ENCODE data around the gene CHRNA1. TPM values are rescaled to one million over a fixed set of nuclear protein-coding genes. Genes with fewer than 3 reads are reported as not detected.

The CHRNA1 gene
- total and polyA plus RNA-seq, 4 donors: not detected

DNA sequence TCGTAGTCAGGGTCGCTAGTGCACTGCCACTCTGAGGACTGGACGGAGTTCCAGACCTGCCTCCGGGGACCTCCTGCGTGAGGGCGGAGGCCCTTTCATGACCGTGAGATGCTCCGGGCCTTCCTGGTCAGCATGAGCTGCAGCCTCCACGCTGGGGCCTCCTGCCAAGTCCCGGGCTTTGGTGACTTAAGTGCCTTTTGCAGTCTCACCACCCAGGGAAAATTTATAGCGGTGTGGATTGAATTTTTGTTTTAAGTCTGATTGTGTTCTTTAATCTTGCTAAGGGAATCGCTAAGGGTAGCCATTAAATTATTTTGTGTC lies 33.6 kb downstream of the CHRNA1 start:
- Histone ChIP-seq H3K27me3 (ENCODE audit: control insufficient read depth in 4 of 4, insufficient read depth in 4 of 4, low read length in 3 of 4) (peaks cover 4 to 12% (median 9%) of the 10 kb centered on the region in 4 donors), H3K36me3 (ENCODE audit: control insufficient read depth in 4 of 4, insufficient read depth in 3 of 4, low read depth in 1 of 4, low read length in 3 of 4) (no peaks in the 10 kb centered on the region), H3K4me1 (ENCODE audit: control insufficient read depth in 4 of 4, insufficient read depth in 4 of 4, low read length in 3 of 4) (peaks cover 5 to 7% (median 6%) of the 10 kb centered on the region in 4 donors), H3K9ac (ENCODE audit: low read depth in 1 of 2, low read length in 2 of 2) (no peak overlapping the region), H3K27ac (ENCODE audit: low read depth in 1 of 2, low read length in 2 of 2) (no peak overlapping the region), H3K4me3 (ENCODE audit: low read depth in 1 of 3, low read length in 3 of 3) (no peak overlapping the region), H3K9me3 (ENCODE audit: control insufficient read depth in 4 of 4, low read length in 3 of 4) (no peaks in the 10 kb centered on the region)
- DNase-seq (ENCODE audit: low spot score): no peak
- no peak for TF ChIP-seq EGR1 (IDR thresholded peaks at IDR 0.05; ENCODE audit: low read depth in 2 of 2)
- no peak for TF ChIP-seq GABPA (IDR thresholded peaks at IDR 0.05 in 1 of 2, conservative IDR thresholded peaks at IDR 0.05 in 1 of 2)
- TF ChIP-seq, protein P1, sequence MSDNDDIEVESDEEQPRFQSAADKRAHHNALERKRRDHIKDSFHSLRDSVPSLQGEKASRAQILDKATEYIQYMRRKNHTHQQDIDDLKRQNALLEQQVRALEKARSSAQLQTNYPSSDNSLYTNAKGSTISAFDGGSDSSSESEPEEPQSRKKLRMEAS (IDR thresholded peaks at IDR 0.05): no peak
- no peak for TF ChIP-seq FOXA1 (IDR thresholded peaks at IDR 0.05)
- TF ChIP-seq SP1 (IDR thresholded peaks at IDR 0.05): no peak
- no peak for TF ChIP-seq YY1 (IDR thresholded peaks at IDR 0.05)
- TF ChIP-seq, protein P2, sequence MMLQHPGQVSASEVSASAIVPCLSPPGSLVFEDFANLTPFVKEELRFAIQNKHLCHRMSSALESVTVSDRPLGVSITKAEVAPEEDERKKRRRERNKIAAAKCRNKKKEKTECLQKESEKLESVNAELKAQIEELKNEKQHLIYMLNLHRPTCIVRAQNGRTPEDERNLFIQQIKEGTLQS (IDR thresholded peaks at IDR 0.05): no peak
- TF ChIP-seq RAD21 (IDR thresholded peaks at IDR 0.05): no peak
- TF ChIP-seq, protein P3, sequence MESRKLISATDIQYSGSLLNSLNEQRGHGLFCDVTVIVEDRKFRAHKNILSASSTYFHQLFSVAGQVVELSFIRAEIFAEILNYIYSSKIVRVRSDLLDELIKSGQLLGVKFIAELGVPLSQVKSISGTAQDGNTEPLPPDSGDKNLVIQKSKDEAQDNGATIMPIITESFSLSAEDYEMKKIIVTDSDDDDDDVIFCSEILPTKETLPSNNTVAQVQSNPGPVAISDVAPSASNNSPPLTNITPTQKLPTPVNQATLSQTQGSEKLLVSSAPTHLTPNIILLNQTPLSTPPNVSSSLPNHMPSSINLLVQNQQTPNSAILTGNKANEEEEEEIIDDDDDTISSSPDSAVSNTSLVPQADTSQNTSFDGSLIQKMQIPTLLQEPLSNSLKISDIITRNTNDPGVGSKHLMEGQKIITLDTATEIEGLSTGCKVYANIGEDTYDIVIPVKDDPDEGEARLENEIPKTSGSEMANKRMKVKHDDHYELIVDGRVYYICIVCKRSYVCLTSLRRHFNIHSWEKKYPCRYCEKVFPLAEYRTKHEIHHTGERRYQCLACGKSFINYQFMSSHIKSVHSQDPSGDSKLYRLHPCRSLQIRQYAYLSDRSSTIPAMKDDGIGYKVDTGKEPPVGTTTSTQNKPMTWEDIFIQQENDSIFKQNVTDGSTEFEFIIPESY (IDR thresholded peaks at IDR 0.05): no peak
- no peak for TF ChIP-seq TAF1 (conservative IDR thresholded peaks at IDR 0.05)
- TF ChIP-seq HNF4A (conservative IDR thresholded peaks at IDR 0.05): no peak
- TF ChIP-seq, protein P4, sequence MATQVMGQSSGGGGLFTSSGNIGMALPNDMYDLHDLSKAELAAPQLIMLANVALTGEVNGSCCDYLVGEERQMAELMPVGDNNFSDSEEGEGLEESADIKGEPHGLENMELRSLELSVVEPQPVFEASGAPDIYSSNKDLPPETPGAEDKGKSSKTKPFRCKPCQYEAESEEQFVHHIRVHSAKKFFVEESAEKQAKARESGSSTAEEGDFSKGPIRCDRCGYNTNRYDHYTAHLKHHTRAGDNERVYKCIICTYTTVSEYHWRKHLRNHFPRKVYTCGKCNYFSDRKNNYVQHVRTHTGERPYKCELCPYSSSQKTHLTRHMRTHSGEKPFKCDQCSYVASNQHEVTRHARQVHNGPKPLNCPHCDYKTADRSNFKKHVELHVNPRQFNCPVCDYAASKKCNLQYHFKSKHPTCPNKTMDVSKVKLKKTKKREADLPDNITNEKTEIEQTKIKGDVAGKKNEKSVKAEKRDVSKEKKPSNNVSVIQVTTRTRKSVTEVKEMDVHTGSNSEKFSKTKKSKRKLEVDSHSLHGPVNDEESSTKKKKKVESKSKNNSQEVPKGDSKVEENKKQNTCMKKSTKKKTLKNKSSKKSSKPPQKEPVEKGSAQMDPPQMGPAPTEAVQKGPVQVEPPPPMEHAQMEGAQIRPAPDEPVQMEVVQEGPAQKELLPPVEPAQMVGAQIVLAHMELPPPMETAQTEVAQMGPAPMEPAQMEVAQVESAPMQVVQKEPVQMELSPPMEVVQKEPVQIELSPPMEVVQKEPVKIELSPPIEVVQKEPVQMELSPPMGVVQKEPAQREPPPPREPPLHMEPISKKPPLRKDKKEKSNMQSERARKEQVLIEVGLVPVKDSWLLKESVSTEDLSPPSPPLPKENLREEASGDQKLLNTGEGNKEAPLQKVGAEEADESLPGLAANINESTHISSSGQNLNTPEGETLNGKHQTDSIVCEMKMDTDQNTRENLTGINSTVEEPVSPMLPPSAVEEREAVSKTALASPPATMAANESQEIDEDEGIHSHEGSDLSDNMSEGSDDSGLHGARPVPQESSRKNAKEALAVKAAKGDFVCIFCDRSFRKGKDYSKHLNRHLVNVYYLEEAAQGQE (IDR thresholded peaks at IDR 0.05): no peak
- TF ChIP-seq, protein P5, sequence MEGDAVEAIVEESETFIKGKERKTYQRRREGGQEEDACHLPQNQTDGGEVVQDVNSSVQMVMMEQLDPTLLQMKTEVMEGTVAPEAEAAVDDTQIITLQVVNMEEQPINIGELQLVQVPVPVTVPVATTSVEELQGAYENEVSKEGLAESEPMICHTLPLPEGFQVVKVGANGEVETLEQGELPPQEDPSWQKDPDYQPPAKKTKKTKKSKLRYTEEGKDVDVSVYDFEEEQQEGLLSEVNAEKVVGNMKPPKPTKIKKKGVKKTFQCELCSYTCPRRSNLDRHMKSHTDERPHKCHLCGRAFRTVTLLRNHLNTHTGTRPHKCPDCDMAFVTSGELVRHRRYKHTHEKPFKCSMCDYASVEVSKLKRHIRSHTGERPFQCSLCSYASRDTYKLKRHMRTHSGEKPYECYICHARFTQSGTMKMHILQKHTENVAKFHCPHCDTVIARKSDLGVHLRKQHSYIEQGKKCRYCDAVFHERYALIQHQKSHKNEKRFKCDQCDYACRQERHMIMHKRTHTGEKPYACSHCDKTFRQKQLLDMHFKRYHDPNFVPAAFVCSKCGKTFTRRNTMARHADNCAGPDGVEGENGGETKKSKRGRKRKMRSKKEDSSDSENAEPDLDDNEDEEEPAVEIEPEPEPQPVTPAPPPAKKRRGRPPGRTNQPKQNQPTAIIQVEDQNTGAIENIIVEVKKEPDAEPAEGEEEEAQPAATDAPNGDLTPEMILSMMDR (IDR thresholded peaks at IDR 0.05; ENCODE audit: low read depth, low read length, missing input control): no peak
- no peak for TF ChIP-seq NR2F2 (IDR thresholded peaks at IDR 0.05)
- no peak for TF ChIP-seq FOXA2 (IDR thresholded peaks at IDR 0.05)
- no peak for TF ChIP-seq RXRA (IDR thresholded peaks at IDR 0.05)
- no peak for TF ChIP-seq JUND (IDR thresholded peaks at IDR 0.05)
- TF ChIP-seq HNF4G (IDR thresholded peaks at IDR 0.05): no peak
- WGBS: 82% methylated on average over 12 of the region's 12 CpGs
